NCI-H1694 (cell line): ENCODE measurements around the gene TMPRSS11F.

Experiments
- DNase-seq: peaks from one replicate; lab custom pipeline; 2025; lab: John Stamatoyannopoulos, UW

The TMPRSS11F gene

DNA sequence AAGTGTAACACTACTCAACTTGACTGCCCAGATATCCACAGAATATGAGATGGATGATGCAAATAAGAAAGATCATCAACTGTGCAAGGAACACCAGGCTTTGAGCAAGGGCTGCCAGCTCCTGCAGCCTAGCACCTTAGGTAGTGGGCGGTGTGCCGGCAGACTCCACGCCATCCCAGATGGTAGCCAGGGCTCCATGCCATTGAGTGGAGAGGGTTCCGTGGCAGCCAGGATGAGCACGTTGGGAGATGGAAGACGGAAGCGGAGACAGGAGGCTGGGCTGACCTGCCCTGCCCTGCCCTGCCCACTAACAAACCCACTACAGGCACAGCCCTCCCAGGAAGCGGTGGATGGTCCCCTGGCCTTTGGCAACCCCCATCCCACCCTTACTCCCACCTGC, 51.9 kb downstream of the TMPRSS11F start:
- no peak for DNase-seq

DNA sequence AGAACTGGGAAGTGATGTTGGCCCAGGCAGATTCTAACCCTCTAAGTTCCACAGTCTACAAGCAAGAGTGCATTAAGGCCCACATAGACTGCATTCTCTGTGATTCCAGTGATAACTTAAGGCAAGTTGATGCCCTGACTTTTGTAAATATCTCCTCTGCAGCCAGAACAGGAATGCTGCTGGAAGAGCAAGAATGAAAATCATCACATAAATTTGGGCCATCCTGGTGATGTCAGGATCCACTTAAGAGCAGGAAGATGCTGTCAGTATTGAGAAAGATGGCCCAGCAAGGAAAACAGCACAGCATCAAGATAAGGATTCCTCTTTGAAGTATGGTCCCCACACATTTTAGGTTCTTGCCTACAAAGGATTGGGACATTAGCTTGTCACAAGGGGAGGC, 52.4 kb downstream of the TMPRSS11F start:
- DNase-seq, result no peak

DNA sequence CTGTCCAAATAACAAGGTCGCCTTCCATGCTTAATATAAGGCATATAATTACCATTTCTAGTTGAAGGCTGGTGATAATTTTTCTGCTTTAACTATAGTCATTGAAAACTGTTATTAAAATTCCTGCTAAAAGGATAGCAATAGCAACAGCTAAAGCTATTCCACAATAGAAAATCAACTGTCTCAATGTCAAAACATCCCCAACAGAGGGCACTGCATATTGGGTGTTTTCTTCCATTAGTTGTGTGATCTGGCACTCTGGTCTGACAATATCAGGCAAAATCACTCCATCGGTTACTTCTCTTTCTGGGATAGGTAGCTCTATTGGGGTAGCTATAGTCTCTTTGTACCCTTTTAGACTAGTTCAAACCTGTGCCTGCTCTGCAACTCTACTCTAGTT, 53.5 kb downstream of the TMPRSS11F start:
- no peak for DNase-seq

DNA sequence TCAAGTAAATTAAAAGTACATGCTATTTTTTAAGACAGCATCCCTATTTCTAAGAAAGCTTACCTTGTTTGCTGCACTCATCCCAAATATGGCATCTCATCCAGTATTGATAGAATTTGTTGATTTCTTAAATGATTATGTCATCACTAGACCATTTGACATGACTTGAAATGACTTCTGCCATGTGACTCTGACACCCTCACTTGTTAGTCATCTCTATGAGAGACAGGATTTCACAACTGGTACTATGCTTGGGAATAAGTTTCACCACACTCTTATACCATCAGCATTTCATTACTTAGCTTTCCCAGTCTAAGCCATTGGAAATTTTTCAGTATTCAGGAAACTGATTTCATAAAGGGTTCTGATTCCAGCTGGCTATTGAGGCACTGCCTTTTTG, 55.3 kb downstream of the TMPRSS11F start:
- no peak for DNase-seq

DNA sequence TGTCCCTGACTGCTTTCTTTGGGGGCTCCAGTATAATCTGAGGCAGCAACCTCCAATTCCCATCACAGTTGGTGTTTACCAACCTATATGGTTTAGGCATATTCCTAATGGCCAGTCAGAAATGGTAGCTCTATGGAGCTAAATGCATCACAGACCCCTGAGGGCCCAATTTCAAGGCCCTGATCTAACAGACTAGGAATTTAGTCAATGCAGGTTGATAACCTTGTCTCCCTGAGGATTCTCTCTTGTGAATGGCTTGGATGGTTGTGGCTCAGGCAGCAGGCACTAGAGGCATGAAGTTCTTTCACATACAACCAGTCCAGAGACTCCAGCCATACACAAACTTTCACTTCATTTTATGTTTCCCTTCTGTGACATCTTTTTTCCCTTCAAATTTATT, 59.4 kb downstream of the TMPRSS11F start:
- DNase-seq, result no peak

DNA sequence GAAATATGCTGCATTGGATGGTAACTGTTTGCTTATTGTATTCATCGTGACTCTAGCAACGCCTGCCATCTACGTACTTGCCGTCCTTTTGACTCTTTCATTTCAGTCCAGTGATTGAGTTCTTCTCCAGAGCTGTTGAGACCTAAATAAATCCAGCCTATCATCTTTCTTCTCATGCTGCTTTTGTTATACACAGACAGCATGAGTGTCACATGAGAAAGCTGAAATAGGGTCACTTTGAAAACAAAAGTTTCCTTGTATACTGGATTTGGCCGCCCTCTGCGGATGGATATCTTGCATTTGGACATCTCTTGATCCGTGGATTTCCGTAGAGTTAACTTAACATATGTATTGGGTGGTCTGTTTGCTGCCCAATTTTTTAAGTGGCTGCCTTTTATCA, 67.2 kb downstream of the TMPRSS11F start:
- DNase-seq, result no peak

DNA sequence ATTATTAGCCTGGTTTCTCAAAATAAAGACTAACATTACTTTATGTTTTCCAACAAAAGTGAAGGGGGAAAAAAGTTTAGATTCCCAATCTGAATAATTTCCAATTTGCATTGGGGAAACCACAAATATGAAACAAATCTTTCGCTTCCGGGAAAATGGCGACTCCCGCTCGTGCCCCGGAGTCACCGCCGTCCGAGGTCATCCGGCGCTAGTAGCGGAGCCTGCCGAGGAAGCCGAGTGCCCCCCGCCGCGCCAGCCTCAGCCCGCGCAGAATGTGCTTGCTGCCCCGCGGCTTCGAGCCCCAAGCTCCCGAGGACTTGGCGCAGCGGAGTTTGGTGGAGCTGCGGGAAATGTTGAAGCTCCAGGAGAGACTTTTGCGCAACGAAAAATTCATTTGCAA, 91.4 kb downstream of the TMPRSS11F start:
- no peak for DNase-seq

DNA sequence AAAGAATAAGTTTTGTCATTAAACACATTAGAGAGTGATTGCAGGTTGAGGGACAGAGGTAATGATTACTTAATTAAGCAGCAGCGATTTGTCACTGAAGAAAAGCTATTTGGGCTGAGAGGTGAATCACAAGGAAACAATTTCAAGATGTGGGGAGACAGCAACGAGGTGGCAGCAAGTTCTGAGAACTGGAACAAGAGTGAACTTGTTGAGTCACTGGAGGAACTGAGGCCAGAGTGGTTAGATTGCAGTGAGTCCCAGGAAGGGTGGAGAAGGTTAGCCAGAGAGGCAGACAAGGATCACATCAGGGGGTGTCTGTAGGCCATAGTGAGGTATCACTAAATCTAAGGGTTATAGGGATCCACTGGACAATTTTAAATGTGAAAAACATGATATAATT, 108.5 kb downstream of the TMPRSS11F start:
- DNase-seq, result no peak

DNA sequence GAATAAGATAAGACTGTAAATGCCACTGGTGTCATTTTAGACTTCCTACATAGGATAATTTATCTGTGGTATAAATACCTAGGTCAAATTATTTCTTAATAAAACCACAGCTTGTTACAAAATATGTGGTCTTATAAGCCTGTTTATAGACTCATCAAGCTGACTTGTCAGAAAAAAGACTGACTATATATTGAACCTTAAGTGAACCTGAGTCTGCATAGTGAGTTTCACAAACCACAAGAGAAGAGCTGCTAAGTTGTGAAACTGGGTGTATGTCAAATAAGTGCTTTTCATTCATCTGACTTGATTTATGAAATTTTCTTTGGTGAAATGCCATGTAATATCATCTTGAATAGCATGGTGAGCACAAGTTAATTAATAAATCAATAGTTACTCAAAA, 118.0 kb downstream of the TMPRSS11F start:
- no peak for DNase-seq
